HEK293 (cell line): ENCODE measurements around the gene CHRM4.

Experiments
- CTCF ChIA-PET: fragments of 350-600 bp; formaldehyde crosslinking; extraction: SDS; loops from one replicate; lab custom pipeline; 2021; ENCODE audit warnings: antibody characterized with exemption; lab: Yijun Ruan, JAX
- POLR2A ChIA-PET: fragments of 300-600 bp; formaldehyde crosslinking; extraction: SDS; loops from one replicate; lab custom pipeline; 2020; ENCODE audit warnings: antibody characterized with exemption, inconsistent platforms; lab: Yijun Ruan, JAX
- H3K27ac ChIP-seq: fragments of 200-500 bp; sonication (Bioruptor generic); 2 replicates; pipeline ENCODE4 v1.5.1; 2014; ENCODE audit warnings: low read depth, low read length, control low read depth, inconsistent platforms; ENCODE audit errors: extremely low read depth
- H3K36me3 ChIP-seq, 2 experiments: fragments of 200-500 bp in 1 of 2; sonication (Bioruptor generic) in 1 of 2; 1 replicate in 1 of 2; 2 replicates in 1 of 2; pipeline ENCODE4 v1.5.1; 2014 to 2017; ENCODE audit warnings: inconsistent platforms in 2 of 2, low read length in 2 of 2; ENCODE audit not compliant: control insufficient read depth in 2 of 2, insufficient read depth in 1 of 2
- H3K4me1 ChIP-seq: fragments of 200-500 bp; sonication (Bioruptor generic); 2 replicates; pipeline ENCODE4 v1.5.1; 2014; ENCODE audit warnings: mild to moderate bottlenecking, low read length, inconsistent platforms; ENCODE audit not compliant: control insufficient read depth, insufficient read depth
- H3K4me3 ChIP-seq: 2 replicates; pipeline ENCODE4 v1.5.1; 2011; ENCODE audit warnings: low read depth, mild to moderate bottlenecking, control low read depth, low read length, moderate library complexity
- H3K9me3 ChIP-seq: fragments of 200-500 bp; sonication (Bioruptor generic); 2 replicates; pipeline ENCODE4 v1.5.1; 2014; ENCODE audit warnings: low read depth, low read length, inconsistent platforms; ENCODE audit not compliant: control insufficient read depth, insufficient read depth
- EGR2 ChIP-seq: fragments of 450-650 bp; formaldehyde crosslinking; IDR thresholded peaks from 2 replicates; pipeline ENCODE4 v1.5.1; 2016; ENCODE audit warnings: low read depth, missing biosample characterization, missing genetic modification characterization
- GLIS2 ChIP-seq: fragments of 450-650 bp; formaldehyde crosslinking; IDR thresholded peaks from 2 replicates; pipeline ENCODE4 v1.5.1; 2016; ENCODE audit warnings: missing biosample characterization, missing genetic modification characterization
- TRIM28 ChIP-seq: IDR thresholded peaks from 2 replicates; pipeline ENCODE4 v1.6.1; 2011; ENCODE audit warnings: low read length, control low read depth, borderline replicate concordance
- YY1 ChIP-seq: fragments of 450-650 bp; formaldehyde crosslinking; IDR thresholded peaks from 2 replicates; pipeline ENCODE4 v1.5.1; 2018; ENCODE audit warnings: missing biosample characterization, missing genetic modification characterization
- ZIC2 ChIP-seq: fragments of 450-650 bp; formaldehyde crosslinking; IDR thresholded peaks from 2 replicates; pipeline ENCODE4 v1.5.1; 2016; ENCODE audit warnings: missing biosample characterization, missing genetic modification characterization
- ZNF174 ChIP-seq: fragments of 450-650 bp; formaldehyde crosslinking; IDR thresholded peaks from 2 replicates; pipeline ENCODE4 v1.5.0; 2017; ENCODE audit warnings: missing biosample characterization, mild to moderate bottlenecking, missing genetic modification characterization
- ZNF266 ChIP-seq: fragments of 450-650 bp; formaldehyde crosslinking; IDR thresholded peaks from 2 replicates; pipeline ENCODE4 v1.5.1; 2016; ENCODE audit warnings: missing biosample characterization, missing genetic modification characterization, low read depth
- ZNF274 ChIP-seq, 2 experiments: fragments of 200-500 bp in 1 of 2; fragments of 450-650 bp in 1 of 2; sonication (Bioruptor generic) in 1 of 2; formaldehyde crosslinking in 1 of 2; IDR thresholded peaks; 2 replicates each; pipeline versions ENCODE4 v1.5.1 to v1.6.1; 2014 to 2016; ENCODE audit warnings: borderline replicate concordance in 1 of 2, inconsistent platforms in 1 of 2, low read length in 1 of 2, missing biosample characterization in 1 of 2, missing genetic modification characterization in 1 of 2
- ZNF280D ChIP-seq: fragments of 450-650 bp; formaldehyde crosslinking; IDR thresholded peaks from 2 replicates; pipeline ENCODE4 v1.5.1; 2016; ENCODE audit warnings: missing biosample characterization, missing genetic modification characterization
- ZNF311 ChIP-seq: fragments of 450-650 bp; formaldehyde crosslinking; IDR thresholded peaks from 2 replicates; pipeline ENCODE4 v1.5.1; 2017; ENCODE audit warnings: missing biosample characterization, missing genetic modification characterization, borderline replicate concordance
- ZNF394 ChIP-seq: fragments of 450-650 bp; formaldehyde crosslinking; IDR thresholded peaks from 2 replicates; pipeline ENCODE4 v1.5.1; 2016; ENCODE audit warnings: missing biosample characterization, missing genetic modification characterization, mild to moderate bottlenecking, moderate library complexity, borderline replicate concordance
- ZNF423 ChIP-seq: fragments of 450-650 bp; formaldehyde crosslinking; IDR thresholded peaks from 2 replicates; pipeline ENCODE4 v1.5.1; 2016; ENCODE audit warnings: missing biosample characterization, missing genetic modification characterization
- ZNF473 ChIP-seq: fragments of 450-650 bp; formaldehyde crosslinking; IDR thresholded peaks from 2 replicates; pipeline ENCODE4 v1.5.1; 2017; ENCODE audit warnings: missing biosample characterization, missing genetic modification characterization
- ZNF623 ChIP-seq: fragments of 450-650 bp; formaldehyde crosslinking; IDR thresholded peaks from 2 replicates; pipeline ENCODE4 v1.5.1; 2016; ENCODE audit warnings: missing biosample characterization, missing genetic modification characterization
- ZNF626 ChIP-seq: fragments of 450-650 bp; sonication (Bioruptor Pico); formaldehyde crosslinking; IDR thresholded peaks from 2 replicates; pipeline ENCODE4 v1.5.1; 2018; ENCODE audit warnings: missing biosample characterization, missing genetic modification characterization, inconsistent platforms
- ZSCAN30 ChIP-seq: fragments of 450-650 bp; IDR thresholded peaks from 2 replicates; pipeline ENCODE4 v1.5.1; 2018; ENCODE audit warnings: missing biosample characterization, mild to moderate bottlenecking, missing genetic modification characterization, moderate library complexity
- TF ChIP-seq, protein P1 (sequence below): fragments of 450-650 bp; formaldehyde crosslinking; IDR thresholded peaks from 2 replicates; pipeline ENCODE4 v1.5.1; 2016; ENCODE audit warnings: missing biosample characterization, missing genetic modification characterization
- TF ChIP-seq, protein P2 (sequence below): sonication (generic); formaldehyde crosslinking; IDR thresholded peaks from 2 replicates; pipeline ENCODE4 v1.8.1; 2022; ENCODE audit warnings: mild to moderate bottlenecking, moderate library complexity, missing genetic modification reagents

Gene CHRM4

DNA sequence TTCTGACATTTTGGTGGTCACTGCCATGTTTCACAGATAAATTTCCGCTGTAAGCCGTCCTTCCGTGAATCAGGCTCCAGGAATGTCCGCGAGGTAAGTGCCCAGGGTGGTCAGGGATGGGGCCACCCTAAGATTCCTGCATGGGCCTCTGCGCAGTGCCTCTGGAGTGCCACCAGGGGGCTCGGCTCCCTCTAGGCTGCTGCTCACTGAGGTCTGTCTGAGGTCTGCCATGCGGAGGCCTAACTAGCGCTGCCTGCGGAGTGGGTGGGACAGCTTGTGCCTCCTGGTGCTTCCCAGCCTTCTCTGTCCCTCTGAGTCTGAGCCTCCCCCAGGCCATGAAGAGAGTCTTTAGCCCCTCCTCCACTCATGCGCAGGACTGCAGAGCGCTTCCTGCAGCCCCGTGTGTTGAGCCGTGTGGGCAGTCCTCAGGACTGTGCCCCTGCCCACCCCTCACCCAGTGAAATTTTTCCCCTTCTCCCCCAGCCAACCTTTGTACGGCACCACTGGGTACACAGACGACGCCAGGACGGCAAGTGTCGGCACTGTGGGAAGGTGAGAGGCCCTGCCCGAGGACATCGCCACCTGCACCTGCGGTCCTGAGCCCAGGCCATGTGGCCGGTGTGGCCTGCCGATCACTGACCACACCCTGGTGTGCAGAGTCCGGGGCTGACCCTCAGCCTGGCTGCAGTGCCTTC lies 22.0 kb downstream of the CHRM4 start (continued):
- TF ChIP-seq, protein P1, sequence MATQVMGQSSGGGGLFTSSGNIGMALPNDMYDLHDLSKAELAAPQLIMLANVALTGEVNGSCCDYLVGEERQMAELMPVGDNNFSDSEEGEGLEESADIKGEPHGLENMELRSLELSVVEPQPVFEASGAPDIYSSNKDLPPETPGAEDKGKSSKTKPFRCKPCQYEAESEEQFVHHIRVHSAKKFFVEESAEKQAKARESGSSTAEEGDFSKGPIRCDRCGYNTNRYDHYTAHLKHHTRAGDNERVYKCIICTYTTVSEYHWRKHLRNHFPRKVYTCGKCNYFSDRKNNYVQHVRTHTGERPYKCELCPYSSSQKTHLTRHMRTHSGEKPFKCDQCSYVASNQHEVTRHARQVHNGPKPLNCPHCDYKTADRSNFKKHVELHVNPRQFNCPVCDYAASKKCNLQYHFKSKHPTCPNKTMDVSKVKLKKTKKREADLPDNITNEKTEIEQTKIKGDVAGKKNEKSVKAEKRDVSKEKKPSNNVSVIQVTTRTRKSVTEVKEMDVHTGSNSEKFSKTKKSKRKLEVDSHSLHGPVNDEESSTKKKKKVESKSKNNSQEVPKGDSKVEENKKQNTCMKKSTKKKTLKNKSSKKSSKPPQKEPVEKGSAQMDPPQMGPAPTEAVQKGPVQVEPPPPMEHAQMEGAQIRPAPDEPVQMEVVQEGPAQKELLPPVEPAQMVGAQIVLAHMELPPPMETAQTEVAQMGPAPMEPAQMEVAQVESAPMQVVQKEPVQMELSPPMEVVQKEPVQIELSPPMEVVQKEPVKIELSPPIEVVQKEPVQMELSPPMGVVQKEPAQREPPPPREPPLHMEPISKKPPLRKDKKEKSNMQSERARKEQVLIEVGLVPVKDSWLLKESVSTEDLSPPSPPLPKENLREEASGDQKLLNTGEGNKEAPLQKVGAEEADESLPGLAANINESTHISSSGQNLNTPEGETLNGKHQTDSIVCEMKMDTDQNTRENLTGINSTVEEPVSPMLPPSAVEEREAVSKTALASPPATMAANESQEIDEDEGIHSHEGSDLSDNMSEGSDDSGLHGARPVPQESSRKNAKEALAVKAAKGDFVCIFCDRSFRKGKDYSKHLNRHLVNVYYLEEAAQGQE (tag by site-specific recombination) = no peak
- TF ChIP-seq EGR2 = peak; percentile 56
- TF ChIP-seq ZNF623 (tag by site-specific recombination) = no peak
- TF ChIP-seq ZNF280D (tag by site-specific recombination) = no peak
- no peak for TF ChIP-seq ZNF266 (tag by site-specific recombination)
- TF ChIP-seq ZNF274 (IDR thresholded peaks at IDR 0.05; ENCODE audit: low read length) = no peak
- TF ChIP-seq ZNF274 (tag by site-specific recombination; IDR thresholded peaks at IDR 0.05; ENCODE audit: borderline replicate concordance) = no peak
- TF ChIP-seq ZNF473 (tag by site-specific recombination) = no peak
- no peak for TF ChIP-seq TRIM28
- TF ChIP-seq GLIS2 = peak; percentile 36; the same call in 1 of the 2 replicates
- TF ChIP-seq ZNF174 = no peak
- TF ChIP-seq ZNF423 (tag by site-specific recombination) = no peak
- TF ChIP-seq, protein P2, sequence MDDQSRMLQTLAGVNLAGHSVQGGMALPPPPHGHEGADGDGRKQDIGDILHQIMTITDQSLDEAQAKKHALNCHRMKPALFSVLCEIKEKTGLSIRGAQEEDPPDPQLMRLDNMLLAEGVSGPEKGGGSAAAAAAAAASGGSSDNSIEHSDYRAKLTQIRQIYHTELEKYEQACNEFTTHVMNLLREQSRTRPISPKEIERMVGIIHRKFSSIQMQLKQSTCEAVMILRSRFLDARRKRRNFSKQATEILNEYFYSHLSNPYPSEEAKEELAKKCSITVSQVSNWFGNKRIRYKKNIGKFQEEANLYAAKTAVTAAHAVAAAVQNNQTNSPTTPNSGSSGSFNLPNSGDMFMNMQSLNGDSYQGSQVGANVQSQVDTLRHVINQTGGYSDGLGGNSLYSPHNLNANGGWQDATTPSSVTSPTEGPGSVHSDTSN (CRISPR knock-in tag) = peak; percentile 50
- TF ChIP-seq YY1 (tag by site-specific recombination) = no peak
- TF ChIP-seq ZSCAN30 = peak; percentile 58; the same call in 1 of the 2 replicates
- no peak for TF ChIP-seq ZNF311
- TF ChIP-seq ZIC2 (tag by site-specific recombination) = peak; percentile 69
- no peak for TF ChIP-seq ZNF394 (tag by site-specific recombination)
- TF ChIP-seq, all 188 proteins: peak for 9

- TF ChIP-seq, protein P2 (CRISPR knock-in tag) = 0 out of 2 replicates have a peak, but pooled peaks have one; percentile 12
- no peak for TF ChIP-seq ZSCAN30
- TF ChIP-seq ZNF626 (tag by site-specific recombination) = no peak
- peaks cover 0 to 50% of the 10 kb centered on the region in 2 experiments; a peak in 1 of 3 replicates for H3K36me3 ChIP-seq
- ChIA-PET CTCF (interaction anchor here (0.6 to 5.6 kb wide), 20 partner anchors 9 to 1440 kb away, joined by 3 to 98 read pairs (median 3); partner anchors contain the start of genes CHRM4 and DGKZ), POLR2A (no interaction called here)
- H3K9me3 ChIP-seq = no peaks in the 10 kb centered on the region
- no peak overlapping the region for H3K4me3 ChIP-seq
- no peaks in the 10 kb centered on the region for H3K4me1 ChIP-seq
- no peak overlapping the region for H3K27ac ChIP-seq
Observed at GRCh38 chr11:46367916-46368267, 23.7 kb downstream of the CHRM4 start.
